Suprapubic skin (tissue), 4 donors: Measurements from ENCODE around the gene CHST5.

ENCODE experiments used
- CTCF ChIP-seq, 2 donors: fragments of 200-600 bp in 1 of 2; fragments of 450-650 bp in 1 of 2; sonication (generic) in 1 of 2; IDR thresholded peaks; one replicate each; pipeline ENCODE4 v1.5.1; 2016 to 2019; ENCODE audit warnings: antibody characterized with exemption in 2 of 2, mild to moderate bottlenecking in 1 of 2, moderate library complexity in 1 of 2
- POLR2A ChIP-seq, 2 donors: fragments of 450-650 bp; IDR thresholded peaks; one replicate each; pipeline ENCODE4 v1.6.1; 2017; ENCODE audit warnings: antibody characterized with exemption in 2 of 2, mild to moderate bottlenecking in 2 of 2, moderate library complexity in 2 of 2
- POLR2AphosphoS5 ChIP-seq, 3 donors: sonication (generic); formaldehyde crosslinking; IDR thresholded peaks; one replicate each; pipeline ENCODE4 v1.6.1; 2017; ENCODE audit warnings: antibody characterized with exemption in 3 of 3

GRCh38 chr16:75584108-75584507 lies 48.2 kb upstream of the CHST5 start:
- TF ChIP-seq POLR2AphosphoS5 (IDR thresholded peaks at IDR 0.05), result no peak
- no peak for TF ChIP-seq CTCF (IDR thresholded peaks at IDR 0.05)
- no peak for TF ChIP-seq POLR2A (IDR thresholded peaks at IDR 0.05)
